NOMO-1 treated with DMSO at 0.1 percent for 48 hours (cell line): ENCODE measurements around the gene INPPL1.

Experiments used
- DNase-seq: peaks from one replicate; lab custom pipeline; 2025; ENCODE audit not compliant: unreplicated experiment; lab: John Stamatoyannopoulos, UW

The INPPL1 gene

GRCh38 chr11:72231396-72232259 lies 7.1 kb downstream of the INPPL1 start:
- DNase-seq: no peak

GRCh38 chr11:72232260-72233055 lies 7.9 kb downstream of the INPPL1 start:
- no peak for DNase-seq

- no peak for DNase-seq
Measured at GRCh38 chr11:72233056-72233772, 8.6 kb downstream of the INPPL1 start.

GRCh38 chr11:72233773-72234513 lies 9.4 kb downstream of the INPPL1 start:
- no peak for DNase-seq

GRCh38 chr11:72234514-72234830 lies 9.9 kb downstream of the INPPL1 start:
- DNase-seq: no peak

- DNase-seq: no peak
Measured at GRCh38 chr11:72234920-72235319, 10.4 kb downstream of the INPPL1 start.

GRCh38 chr11:72235351-72236057 lies 10.9 kb downstream of the INPPL1 start:
- DNase-seq: no peak

- DNase-seq: no peak
Measured at GRCh38 chr11:72236083-72236697, 11.6 kb downstream of the INPPL1 start.

- DNase-seq: no peak
Measured at GRCh38 chr11:72236774-72237111, 12.2 kb downstream of the INPPL1 start.

GRCh38 chr11:72237112-72237931 lies 12.8 kb downstream of the INPPL1 start:
- DNase-seq: no peak

- DNase-seq: peak; percentile 41
Measured at GRCh38 chr11:72238040-72238450, 13.5 kb downstream of the INPPL1 start.

- no peak for DNase-seq
Measured at GRCh38 chr11:72238492-72239312, 14.1 kb downstream of the INPPL1 start.

- DNase-seq: peak; percentile 29
Measured at GRCh38 chr11:72239313-72239848, 14.8 kb downstream of the INPPL1 start.

- peak; percentile 29 for DNase-seq
Measured at GRCh38 chr11:72239849-72240460, 15.4 kb downstream of the INPPL1 start.

- DNase-seq: no peak
Measured at GRCh38 chr11:72240461-72241290, 16.1 kb downstream of the INPPL1 start.

GRCh38 chr11:72241291-72241781 lies 16.8 kb downstream of the INPPL1 start:
- no peak for DNase-seq
